ENCODE measurements around the gene SEMA7A. TPM values are rescaled to one million over a fixed set of nuclear protein-coding genes. Genes with fewer than 3 reads are reported as not detected.
A peak's percentile ranks its signal among the peaks of the same experiment; 100 is the strongest.

The SEMA7A gene
- total RNA-seq, 1 experiment from 2014 or later = 3.8 TPM

DNA sequence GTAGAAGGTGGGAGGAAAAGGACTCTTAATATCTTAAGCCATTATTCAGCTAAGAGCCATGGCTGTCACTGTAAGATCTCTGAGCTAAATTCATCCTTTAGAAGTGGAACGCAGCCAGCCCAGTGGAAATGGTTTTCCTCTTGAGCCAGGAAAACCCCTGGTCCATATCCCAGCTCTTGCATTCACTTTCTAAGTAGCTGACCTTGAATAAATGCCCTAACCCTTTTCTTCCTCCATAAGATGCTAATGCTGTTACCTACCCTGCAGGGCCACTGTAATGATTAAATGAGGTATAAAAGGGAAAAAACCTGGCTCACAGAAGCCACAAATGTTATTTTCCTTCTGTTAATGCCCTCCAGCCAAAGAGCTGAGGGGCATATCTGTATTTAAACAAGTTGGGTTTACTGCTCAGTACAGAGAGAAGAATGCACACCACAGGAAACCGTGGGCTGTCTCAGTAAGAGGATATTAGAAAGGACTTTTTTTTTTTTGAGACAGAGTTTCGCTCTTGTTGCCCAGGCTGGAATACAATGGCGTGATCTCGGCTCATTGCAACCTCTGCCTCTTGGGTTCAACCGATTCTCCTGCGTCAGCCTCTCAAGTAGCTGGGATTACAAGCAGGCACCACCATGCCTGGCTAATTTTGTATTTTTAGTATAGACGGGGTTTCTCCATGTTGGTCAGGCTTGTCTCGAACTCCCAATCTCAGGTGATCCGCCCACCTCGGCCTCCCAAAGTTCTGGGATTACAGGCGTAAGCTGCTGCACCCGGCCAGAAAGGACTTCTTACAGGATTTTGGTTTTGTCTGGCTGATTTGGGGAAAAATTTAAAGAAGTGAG lies 20.4 kb upstream of the SEMA7A start:
- in situ Hi-C loops (cut with HindIII; ENCODE audit: low pct_unique_long_range_greater_than_20kb, low sequenced_read_pairs) = no loop called here
- DNase-seq (ENCODE audit: low read depth) = no peak

DNA sequence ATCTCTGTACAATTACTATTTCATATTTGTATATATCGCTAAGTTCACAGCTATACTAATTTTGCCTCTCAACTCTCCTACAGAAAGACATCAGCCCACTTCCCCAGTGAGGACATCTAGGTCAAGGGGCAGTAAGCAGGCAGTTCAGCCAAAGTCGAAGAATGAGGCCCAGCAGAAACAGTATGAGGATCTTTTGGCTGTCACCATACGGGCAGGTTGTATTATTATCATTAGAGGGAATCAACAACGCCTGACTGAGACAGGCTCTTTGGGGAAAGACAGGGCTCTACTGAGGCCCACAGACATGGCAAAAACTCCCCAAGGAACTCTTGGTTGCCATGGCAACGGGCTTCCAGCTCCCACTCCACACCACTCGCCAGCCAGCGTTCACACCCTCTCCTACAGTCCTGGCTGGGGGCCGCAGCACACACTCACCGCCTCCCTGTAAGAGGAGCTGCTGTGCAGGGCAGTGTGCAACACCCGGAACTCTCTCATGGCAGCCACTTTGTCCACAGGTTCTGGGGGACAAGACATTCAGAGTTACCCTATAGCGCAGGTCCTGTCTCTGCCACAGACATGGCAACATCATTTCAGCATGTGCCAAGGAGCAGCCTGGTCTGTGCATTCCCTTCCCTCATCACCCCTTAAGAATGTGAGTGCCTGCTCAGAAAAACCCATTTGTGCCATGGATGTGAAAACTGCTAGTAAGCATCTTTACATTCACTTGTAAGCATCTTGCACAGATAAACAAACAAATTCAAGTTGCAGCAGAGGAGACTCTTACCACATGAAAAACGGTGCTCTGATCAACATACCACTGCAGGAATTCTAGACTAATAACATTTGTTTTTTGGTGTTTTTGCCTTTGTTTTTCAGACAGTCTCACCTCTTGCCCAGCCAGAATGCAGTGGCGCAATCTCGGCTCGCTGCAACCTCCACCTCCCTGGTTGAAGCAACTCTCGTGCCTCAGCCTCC lies 18.4 kb upstream of the SEMA7A start:
- in situ Hi-C loops (cut with HindIII; ENCODE audit: low pct_unique_long_range_greater_than_20kb, low sequenced_read_pairs) = no loop called here

DNA sequence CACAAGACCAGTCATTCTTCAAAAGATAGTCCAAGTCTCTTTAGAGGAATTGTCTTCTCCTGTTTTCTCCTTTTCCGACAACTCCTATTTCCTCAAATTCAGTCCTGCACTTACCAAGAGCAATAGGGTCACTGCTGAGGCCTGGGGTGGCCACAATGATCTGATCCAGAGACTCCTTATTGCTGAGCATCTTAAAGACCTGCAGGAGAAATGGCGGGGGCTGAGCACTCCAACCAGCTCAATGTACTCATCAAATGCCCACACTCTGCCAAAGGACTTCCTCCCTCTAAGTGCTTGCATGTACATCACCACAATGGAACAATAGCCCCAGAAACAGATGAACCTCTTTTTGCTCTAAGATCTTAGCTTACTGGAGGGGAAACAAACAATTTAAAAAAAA lies 17.6 kb upstream of the SEMA7A start:
- in situ Hi-C loops (cut with HindIII; ENCODE audit: low pct_unique_long_range_greater_than_20kb, low sequenced_read_pairs) = no loop called here
- no peak for DNase-seq (ENCODE audit: low read depth)

More for the DNA sequence above, 18.4 kb upstream of the SEMA7A start:
- DNase-seq (ENCODE audit: low read depth) = no peak

DNA sequence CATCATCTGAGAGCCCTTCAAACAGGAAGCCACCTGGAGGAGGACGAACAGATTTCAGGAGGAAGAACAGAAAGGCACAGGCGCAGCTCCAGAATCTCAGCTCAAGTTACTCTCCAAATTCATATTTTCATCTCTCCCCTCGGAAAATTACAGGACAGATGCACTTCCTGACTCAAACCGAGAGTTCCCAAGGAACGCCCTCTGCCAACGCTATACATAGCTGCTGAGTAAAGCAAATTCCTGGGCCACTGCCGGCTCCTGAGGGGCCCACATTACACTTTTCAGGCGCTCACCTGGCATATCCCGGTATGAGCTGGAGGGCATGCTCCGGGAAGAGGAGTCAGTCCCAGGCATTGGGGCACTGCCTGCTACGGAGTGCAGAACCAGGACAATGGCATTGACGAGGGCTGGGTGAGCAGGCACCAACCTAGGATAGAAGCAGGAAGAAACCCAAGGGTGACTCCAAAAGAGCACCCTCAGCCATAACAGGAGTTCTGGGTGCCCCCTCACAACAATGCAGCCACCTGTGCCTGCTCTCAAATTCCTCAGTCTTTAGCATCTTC lies 16.0 kb upstream of the SEMA7A start:
- DNase-seq (ENCODE audit: low read depth) = no peak
- in situ Hi-C loops (cut with HindIII; ENCODE audit: low pct_unique_long_range_greater_than_20kb, low sequenced_read_pairs) = no loop called here

DNA sequence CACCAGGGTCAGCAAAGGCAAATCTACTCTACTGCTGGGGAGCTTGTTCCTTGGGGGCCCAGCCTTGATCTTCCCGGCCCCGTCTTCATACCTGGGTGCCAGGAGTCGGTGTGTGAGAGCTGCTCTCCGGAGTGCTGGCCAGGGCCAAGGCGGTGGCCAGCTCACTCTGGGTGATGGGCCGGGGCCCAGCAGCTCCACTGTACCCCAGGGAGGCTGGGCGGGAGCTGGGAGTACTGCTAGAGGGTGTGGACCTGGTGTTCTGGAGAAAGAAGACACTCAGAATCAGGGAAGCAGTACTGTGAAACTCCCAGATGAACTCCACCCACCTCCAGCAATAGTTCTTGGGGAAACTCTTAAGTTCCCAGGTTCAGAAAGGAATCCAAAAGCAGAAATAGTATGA lies 15.3 kb upstream of the SEMA7A start:
- DNase-seq (ENCODE audit: low read depth) = no peak
- in situ Hi-C loops (cut with HindIII; ENCODE audit: low pct_unique_long_range_greater_than_20kb, low sequenced_read_pairs) = no loop called here

DNA sequence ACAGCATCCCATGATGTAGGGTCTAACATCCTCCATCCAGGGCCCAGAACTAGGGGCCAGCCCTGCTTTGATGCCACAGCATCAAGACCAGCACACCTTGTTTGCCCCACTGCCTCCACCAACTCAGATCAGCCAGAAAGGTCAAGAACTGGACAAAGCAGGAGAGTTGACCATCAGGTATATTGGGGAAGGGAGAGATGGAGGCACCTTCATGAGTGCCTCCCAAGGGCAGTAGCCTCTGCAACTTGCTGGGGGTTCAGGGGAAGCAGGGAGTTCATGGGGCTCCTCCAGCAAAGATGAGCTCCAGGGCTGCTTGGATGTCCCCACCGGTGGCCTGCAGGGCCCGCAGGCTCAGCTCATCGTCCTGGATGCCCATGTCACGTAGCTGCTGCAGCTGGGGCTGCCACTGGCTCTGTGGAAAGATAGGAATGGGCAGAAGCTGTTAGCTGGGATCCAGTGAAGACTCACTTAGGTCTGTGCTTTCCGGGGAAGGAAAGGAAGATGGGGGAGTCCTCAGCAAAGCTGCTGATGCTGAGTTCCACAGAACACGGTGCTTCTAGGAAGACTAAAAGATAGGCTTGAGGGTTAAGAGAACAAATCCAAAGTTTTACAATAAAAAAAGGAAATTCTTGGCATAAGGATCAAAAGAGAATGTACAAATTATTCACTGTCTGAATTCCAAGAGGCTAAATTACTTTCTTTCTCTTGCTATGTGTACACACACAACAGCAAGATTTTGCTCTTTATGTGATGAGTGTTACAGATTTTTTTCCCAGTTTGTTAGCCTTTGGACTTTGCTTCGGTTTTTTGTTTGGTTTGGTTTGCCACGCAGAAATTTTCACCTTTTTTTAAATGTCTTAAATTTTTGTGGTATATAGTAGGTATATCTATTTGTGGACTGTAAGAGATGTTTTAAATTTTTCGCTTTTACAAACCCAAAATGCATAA lies 12.3 kb upstream of the SEMA7A start:
- in situ Hi-C loops (cut with HindIII; ENCODE audit: low pct_unique_long_range_greater_than_20kb, low sequenced_read_pairs) = no loop called here

DNA sequence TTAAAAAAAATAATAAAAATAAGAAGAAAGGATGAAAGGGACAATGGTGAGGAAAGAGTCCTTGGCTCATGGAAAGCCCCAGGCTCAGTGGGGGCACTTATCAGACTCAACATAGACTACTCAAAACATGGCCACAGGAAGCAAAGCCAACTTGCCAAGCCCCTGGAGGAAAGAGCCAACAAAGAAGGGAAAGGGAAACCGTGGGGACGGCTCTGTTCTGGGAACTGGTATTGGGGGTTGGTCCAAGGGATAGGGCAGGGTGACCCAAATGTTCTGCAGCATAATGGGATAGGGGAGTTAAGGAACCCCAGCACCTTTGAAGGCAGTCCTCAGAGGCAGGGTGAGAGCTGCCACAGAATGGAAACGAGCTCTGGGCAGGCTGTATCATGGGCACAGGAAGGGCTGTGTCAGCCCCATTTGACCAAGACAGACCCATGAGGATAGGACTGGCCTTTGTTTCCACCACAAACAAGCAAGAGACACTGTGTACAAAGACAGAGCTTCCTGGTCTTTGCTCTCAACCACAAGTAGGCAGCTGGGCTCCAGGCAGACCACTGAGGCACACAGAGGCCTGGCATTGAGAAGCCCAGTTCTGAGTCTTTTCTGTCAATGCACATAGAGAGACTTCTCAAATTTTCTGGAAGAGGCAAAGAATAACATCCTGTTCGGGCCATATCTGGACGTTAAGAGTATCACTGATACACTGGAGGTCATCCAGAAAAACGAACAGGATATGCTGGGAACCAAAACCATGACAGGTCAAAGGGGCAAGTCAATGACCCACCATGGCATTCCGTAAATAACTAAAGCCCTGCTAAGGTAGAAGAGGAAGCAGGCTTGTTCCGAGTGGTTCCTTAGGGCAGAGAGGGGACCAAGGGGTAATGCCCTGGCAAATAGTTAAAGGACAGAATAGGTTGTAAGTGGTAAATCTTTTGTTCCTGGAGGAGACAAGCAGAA lies 10.6 kb upstream of the SEMA7A start:
- in situ Hi-C loops (cut with HindIII; ENCODE audit: low pct_unique_long_range_greater_than_20kb, low sequenced_read_pairs) = no loop called here
- DNase-seq (ENCODE audit: low read depth) = no peak

More for the DNA sequence above, 12.3 kb upstream of the SEMA7A start:
- no peak for DNase-seq (ENCODE audit: low read depth)

DNA sequence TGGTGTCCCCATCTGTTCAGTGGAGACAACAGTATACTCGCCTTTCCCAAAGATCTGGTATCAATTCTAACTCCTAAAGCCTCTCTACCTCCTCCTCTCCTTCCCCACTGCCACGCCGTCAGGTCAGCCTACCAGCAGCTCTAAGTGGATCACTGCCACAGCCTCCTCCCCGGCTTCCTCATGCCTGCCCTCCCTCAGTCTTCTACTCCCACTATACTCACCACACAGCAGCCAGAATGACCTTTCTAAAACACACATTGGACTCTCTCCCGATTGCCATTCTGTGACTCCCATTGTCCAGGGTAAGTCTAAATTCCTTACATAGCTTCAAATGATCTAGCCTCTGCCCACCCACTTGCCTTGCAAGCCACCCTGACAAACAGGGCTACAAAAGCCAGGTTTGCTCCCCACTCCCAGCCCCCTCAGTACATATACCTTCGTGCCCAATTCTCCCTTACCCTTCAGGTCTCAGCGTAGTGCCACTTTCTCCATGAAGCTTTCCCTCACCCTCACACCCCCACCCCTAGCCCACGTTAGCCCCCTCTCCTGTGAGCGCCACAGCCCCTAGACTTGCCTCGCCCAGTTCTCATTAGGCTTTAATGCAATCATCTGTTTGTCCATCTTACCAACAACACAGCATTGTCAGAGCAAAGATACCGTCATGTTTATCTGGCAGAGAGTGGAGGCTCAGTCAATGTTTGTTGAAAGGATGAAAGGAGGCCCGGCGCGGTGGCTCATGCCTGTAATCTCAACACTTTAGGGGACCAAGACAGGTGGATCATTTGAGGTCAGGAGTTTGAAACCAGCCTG lies 9.5 kb upstream of the SEMA7A start:
- in situ Hi-C loops (cut with HindIII; ENCODE audit: low pct_unique_long_range_greater_than_20kb, low sequenced_read_pairs) = no loop called here
- DNase-seq (ENCODE audit: low read depth) = no peak

DNA sequence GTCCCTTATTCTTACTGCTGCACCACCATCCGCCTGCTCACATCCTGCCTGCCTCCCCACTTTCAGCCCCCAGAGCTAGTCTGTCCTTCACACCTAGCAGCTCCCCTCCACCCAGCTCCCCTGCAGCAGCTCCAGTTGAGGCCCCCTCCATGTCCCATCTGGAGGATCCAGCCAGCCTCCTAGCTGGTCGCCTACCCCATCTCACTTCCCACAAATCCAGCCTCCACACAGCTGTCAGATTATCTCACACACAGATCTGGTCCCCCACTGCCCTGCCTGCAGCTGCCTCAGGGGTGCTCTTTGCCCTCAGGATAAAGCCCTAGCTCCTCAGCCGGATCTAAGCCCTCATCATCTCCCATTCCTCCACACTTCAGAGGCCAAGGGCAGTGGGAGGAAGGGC lies 8.8 kb upstream of the SEMA7A start:
- in situ Hi-C loops (cut with HindIII; ENCODE audit: low pct_unique_long_range_greater_than_20kb, low sequenced_read_pairs) = no loop called here
- DNase-seq (ENCODE audit: low read depth) = no peak

DNA sequence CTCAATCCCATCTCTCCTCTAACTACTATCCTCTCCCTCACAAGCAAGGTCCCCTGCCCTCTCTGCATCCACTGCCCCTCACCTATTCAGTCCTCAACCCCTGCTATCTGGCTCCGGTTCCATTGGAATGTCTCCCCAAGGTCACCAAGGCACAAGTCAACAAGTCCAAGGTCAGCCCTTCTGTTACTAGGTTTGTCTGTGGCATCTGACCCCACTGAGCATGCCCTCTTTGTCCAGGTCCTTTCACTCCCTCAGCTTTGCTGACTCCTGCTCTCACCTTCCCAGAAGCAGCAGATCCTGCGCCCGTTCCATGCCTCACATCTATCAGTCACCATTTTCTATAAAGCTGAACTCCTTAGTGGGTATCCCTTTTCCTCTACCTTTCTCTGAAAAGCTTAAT lies 8.3 kb upstream of the SEMA7A start:
- DNase-seq (ENCODE audit: low read depth) = no peak
- in situ Hi-C loops (cut with HindIII; ENCODE audit: low pct_unique_long_range_greater_than_20kb, low sequenced_read_pairs) = no loop called here

DNA sequence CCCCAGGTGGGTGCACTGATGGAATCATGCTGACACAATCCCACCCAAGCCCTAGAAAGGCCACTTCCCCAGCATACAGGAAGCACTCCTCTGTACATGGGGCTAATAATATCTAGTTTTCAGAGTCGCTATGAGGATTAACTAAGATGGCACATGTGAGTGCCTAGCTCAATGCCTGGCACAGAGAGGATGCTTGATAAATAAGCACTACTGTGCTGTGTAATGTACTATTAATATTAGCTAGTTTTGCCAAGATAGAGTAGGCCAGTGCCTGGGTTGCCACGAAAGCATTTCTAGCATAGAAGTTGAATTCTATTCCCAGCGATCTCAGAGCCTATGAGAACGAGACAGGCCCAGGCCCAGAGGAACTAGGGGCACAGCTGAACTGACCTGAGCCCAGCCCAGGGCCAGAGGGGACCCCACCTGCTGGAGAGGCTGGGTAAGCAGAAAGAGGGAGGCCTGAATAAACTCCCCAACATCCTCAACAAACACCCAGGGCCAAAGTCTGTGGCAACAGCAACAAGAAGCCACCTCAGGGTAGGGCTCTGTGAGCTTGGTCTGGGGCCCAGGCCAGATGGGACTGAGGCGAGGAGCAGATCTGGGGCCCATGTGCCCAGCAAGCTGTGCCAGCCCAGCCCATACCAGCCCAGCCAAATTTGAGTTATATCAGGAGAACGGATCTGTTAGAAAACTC lies 7.6 kb upstream of the SEMA7A start:
- no peak for DNase-seq (ENCODE audit: low read depth)
- in situ Hi-C loops (cut with HindIII; ENCODE audit: low pct_unique_long_range_greater_than_20kb, low sequenced_read_pairs) = no loop called here

DNA sequence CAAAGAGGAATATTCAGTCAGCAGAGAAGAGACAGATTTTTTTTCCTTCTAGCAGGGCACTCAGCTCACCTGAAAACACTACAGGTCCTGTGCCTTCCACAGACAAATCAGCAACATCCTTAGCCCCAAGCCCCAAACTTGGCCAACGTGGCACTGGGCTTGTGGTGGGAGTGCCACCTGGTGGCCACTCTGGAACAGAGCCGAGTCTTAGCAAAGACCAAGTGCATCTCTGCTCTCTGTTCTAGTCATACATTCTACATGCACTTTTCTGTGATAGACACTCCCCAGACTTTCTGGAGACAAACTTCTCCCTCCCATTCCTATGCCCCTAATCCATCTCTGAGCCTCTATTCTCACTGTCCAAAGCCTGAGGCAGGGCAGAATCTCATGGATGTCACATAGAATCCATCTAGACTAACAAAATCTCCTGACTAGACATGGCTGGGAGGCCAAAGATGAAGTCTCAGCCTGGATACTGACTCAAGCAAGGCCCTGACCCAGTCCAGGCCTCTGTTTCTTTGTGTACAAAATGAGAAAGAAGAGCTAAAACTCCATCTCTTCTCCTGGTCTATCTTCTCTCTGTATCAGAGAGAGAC lies 5.1 kb upstream of the SEMA7A start:
- DNase-seq (ENCODE audit: low read depth) = peak; percentile 54
- in situ Hi-C loops (cut with HindIII; ENCODE audit: low pct_unique_long_range_greater_than_20kb, low sequenced_read_pairs) = no loop called here

DNA sequence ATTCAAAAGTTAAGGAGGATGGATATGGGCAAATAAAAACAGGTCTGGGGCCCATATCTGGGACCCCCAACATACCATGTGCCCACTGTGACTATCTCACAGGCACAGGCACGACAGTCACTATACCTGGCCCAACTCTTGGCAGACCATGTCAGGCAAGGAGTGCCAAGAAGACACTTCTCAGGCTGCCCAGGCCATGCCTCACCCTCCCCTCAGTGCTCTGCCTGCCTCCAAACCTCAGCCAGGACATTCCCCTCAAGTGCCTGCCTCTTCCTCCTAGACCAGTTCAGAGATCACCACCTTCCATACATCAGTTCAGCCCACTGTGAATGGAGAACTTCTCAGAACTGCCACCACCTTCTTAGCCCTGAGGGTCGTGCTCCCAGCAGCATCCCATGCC lies 4.4 kb upstream of the SEMA7A start:
- in situ Hi-C loops (cut with HindIII; ENCODE audit: low pct_unique_long_range_greater_than_20kb, low sequenced_read_pairs) = no loop called here
- DNase-seq (ENCODE audit: low read depth) = no peak

DNA sequence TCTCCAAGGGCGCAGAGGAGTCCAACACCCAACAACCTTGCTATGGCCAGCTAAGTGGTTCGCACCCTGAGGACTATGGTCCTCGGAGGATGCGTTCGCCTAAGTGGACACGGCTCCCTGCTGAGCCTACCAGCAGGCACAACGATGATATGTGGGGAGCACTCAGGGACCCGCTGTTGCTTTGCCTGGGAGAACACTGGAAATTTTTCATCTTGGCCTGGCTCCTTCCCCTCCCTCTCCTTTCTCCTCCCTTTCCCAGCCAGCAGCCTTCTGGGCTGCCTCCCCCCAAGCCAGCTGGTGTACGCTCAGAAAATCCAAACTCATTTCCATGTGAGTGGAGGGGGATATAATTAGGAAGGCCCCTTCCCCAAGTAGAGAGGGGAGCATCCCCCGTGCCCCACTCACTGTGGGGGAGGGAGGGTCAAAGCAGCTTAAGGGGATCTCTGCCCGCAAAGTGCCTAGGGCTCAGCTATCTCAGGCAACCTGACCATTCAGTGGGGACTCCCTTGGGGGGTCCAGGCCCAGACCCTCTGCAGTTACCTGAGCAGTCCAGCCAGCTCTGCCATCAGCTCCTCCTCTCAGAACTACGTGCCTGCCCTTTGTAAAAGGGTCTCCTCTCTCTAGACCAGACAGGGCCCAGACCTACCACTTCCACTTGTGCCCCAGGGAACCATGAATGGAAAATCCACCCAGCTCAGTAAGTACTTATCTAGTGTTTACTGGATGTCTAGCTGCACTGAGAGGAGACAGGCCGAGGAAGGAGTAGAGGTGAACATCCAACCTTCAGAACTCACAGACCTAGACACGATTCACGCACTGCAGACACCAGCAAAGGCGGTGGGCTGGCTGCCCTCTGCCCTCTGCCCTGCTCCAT lies 742 bp upstream of the SEMA7A start:
- in situ Hi-C loops (cut with HindIII; ENCODE audit: low pct_unique_long_range_greater_than_20kb, low sequenced_read_pairs) = no loop called here
- no peak for DNase-seq (ENCODE audit: low read depth)

Measured in Caki2 (cell line).